GM12878 (cell line): ENCODE measurements around the gene KIAA0825. TPM values are rescaled to one million over a fixed set of nuclear protein-coding genes. Genes with fewer than 3 reads are reported as not detected.

Experiments
- ATAC-seq: fragments of 200-7000 bp; cut with Tn5 transposase; 3 replicates; pipeline ENCODE4 v1.9.1; 2020; ENCODE audit warnings: mild to moderate bottlenecking, moderate library complexity
- BruUV-seq: library from RNA; stranded (reverse); fragments of 400-500 nt; replicated peaks from 2 replicates; lab custom pipeline; 2021; lab: Mats Ljungman, UMichigan
- CTCF ChIA-PET: fragments of 300-600 bp; sonication (Branson Sonifier 250); formaldehyde crosslinking; extraction: SDS; loops from one replicate; lab custom pipeline; 2021; ENCODE audit warnings: inconsistent platforms; lab: Yijun Ruan, JAX
- POLR2A ChIA-PET: fragments of 350-600 bp; formaldehyde crosslinking; extraction: SDS; loops from one replicate; lab custom pipeline; 2021; ENCODE audit warnings: inconsistent platforms; lab: Charles Lee
- RAD21 ChIA-PET: fragments of 300-600 bp; sonication (Branson Sonifier 250); formaldehyde crosslinking; loops from one replicate; lab custom pipeline; 2023; ENCODE audit warnings: antibody characterized with exemption; ENCODE audit not compliant: unreplicated experiment; lab: Charles Lee
- SMC1A ChIA-PET: fragments of 300-600 bp; sonication (Branson Sonifier 250); formaldehyde crosslinking; loops from one replicate; lab custom pipeline; 2023; ENCODE audit not compliant: unreplicated experiment, uncharacterized antibody; lab: Charles Lee
- DNase-seq: peaks from one replicate; pipeline ENCODE4 v3.0.0-alpha.2; 2011; ENCODE audit warnings: low read depth, low spot score
- FAIRE-seq: peaks from 3 replicates; lab custom pipeline; 2011; peaks lifted over from hg19 to GRCh38; lab: Jason Lieb, UNC
- H2AFZ ChIP-seq: 2 replicates; pipeline ENCODE4 v1.6.0; 2011; ENCODE audit warnings: low read depth, low read length, control low read depth; ENCODE audit not compliant: control insufficient read depth
- H3K27ac ChIP-seq: 2 replicates; pipeline ENCODE4 v1.5.1; 2011; ENCODE audit warnings: control low read depth; ENCODE audit not compliant: control insufficient read depth, insufficient read depth
- H3K27me3 ChIP-seq, 2 experiments: replicated peaks in 1 of 2; 2 replicates each; pipeline versions ENCODE4 v1.6.0 to v1.6.1; 2011; ENCODE audit warnings: low read length in 1 of 2; ENCODE audit not compliant: control insufficient read depth in 2 of 2, insufficient read depth in 2 of 2
- H3K36me3 ChIP-seq, 2 experiments: 2 replicates each; pipeline ENCODE4 v1.5.1; 2011; ENCODE audit warnings: low read length in 1 of 2; ENCODE audit not compliant: control insufficient read depth in 2 of 2, insufficient read depth in 2 of 2
- H3K4me1 ChIP-seq: 2 replicates; pipeline ENCODE4 v1.6.1; 2011; ENCODE audit warnings: mild to moderate bottlenecking, low read length, moderate library complexity, mixed read lengths; ENCODE audit not compliant: control insufficient read depth, insufficient read depth
- H3K4me2 ChIP-seq: 2 replicates; pipeline ENCODE4 v1.6.0; 2011; ENCODE audit warnings: control low read depth; ENCODE audit not compliant: control insufficient read depth, insufficient read depth
- H3K4me3 ChIP-seq: fragments of 200-600 bp; sonication (generic); 2 replicates; pipeline ENCODE4 v1.5.1; 2016
- H3K79me2 ChIP-seq: 2 replicates; pipeline ENCODE4 v1.6.0; 2011; ENCODE audit warnings: low read length; ENCODE audit not compliant: control insufficient read depth, insufficient read depth
- H3K9ac ChIP-seq: 2 replicates; pipeline ENCODE4 v1.8.0; 2011; ENCODE audit warnings: low read length, control low read depth, mixed read lengths; ENCODE audit not compliant: control insufficient read depth, insufficient read depth
- H3K9me3 ChIP-seq: replicated peaks from 3 replicates; pipeline ENCODE4 v1.5.1; 2011; ENCODE audit warnings: mild to moderate bottlenecking, low read length; ENCODE audit not compliant: control insufficient read depth, insufficient read depth
- H4K20me1 ChIP-seq: 2 replicates; pipeline ENCODE4 v1.6.0; 2011; ENCODE audit not compliant: control insufficient read depth, insufficient read depth
- CBX5 ChIP-seq: sonication (generic); IDR thresholded peaks from 2 replicates; pipeline ENCODE4 v1.6.1; 2016; ENCODE audit warnings: low read depth, moderate library complexity, mild to moderate bottlenecking, inconsistent platforms
- IRF4 ChIP-seq: IDR thresholded peaks from 2 replicates; pipeline ENCODE4 v1.6.1; 2011; ENCODE audit warnings: low read depth, low read length
- JUND ChIP-seq: IDR thresholded peaks from 2 replicates; pipeline ENCODE4 v1.6.1; 2012; ENCODE audit warnings: low read depth, mild to moderate bottlenecking, low read length, improper control_type of control experiment, moderate library complexity
- MEF2A ChIP-seq: IDR thresholded peaks from 2 replicates; pipeline ENCODE4 v1.6.1; 2011; ENCODE audit warnings: low read depth, mild to moderate bottlenecking, low read length, moderate library complexity; ENCODE audit not compliant: insufficient read depth
- PAX5 ChIP-seq: IDR thresholded peaks from 2 replicates; pipeline ENCODE4 v1.6.1; 2011; ENCODE audit warnings: low read depth, low read length, borderline replicate concordance
- POLR2A ChIP-seq: IDR thresholded peaks from 2 replicates; pipeline ENCODE4 v1.6.1; 2011; ENCODE audit warnings: low read depth, mild to moderate bottlenecking, low read length
- RELA ChIP-seq: fragments of 450-650 bp; IDR thresholded peaks from 2 replicates; pipeline ENCODE4 v1.8.0; 2014; ENCODE audit warnings: borderline replicate concordance; ENCODE audit not compliant: partially characterized antibody
- in situ Hi-C: fragments of 300-500 bp; cut with MboI; formaldehyde crosslinking; loops from 9 replicates; pipeline ENCODE4 v1.14.3; 2018; ENCODE audit warnings: mixed read lengths
- intact Hi-C: fragments of 100-400 bp; cut with micrococcal nuclease; formaldehyde crosslinking; loops from one replicate; pipeline ENCODE4 v1.14.2; 2022; ENCODE audit not compliant: unreplicated experiment
- polyA plus RNA-seq, 11 experiments: library from polyadenylated mRNA; depleted of rRNA in 4 of 11; unstranded in 6 of 11; stranded (reverse) in 5 of 11; fragments of >200 nt; fragmentation: Nextera tagmentation in 4 of 11; fragmentation: Illumina TruSeq in 1 of 11; extraction: Ambion mirVana in 4 of 11; extraction: Trizol in 1 of 11; gene quantifications; 1 replicate in 1 of 11; 2 replicates in 10 of 11; pipeline versions ENCODE4 v1.2.1 to v1.2.3, GENCODE V29; 2011 to 2016; ENCODE audit warnings: inconsistent platforms in 2 of 11, missing spikeins in 2 of 11, low read depth in 1 of 11
- total RNA-seq, 4 experiments: library from RNA; depleted of rRNA in 3 of 4; stranded (reverse); fragments of >200 nt in 3 of 4; fragmentation: Illumina TruSeq in 1 of 4; extraction: Trizol in 1 of 4; gene quantifications; 2 replicates each; pipeline versions ENCODE4 v1.2.1 to v1.2.3, GENCODE V29; 2013 to 2021
- TF ChIP-seq, protein P1 (sequence below): IDR thresholded peaks from 2 replicates; pipeline ENCODE4 v1.6.1; 2012; ENCODE audit warnings: mild to moderate bottlenecking, low read depth, low read length

Gene KIAA0825
- total and polyA plus RNA-seq, 10 of the 15 experiments (the other 5 are each of a cell fraction or from before 2014, with no cell fraction given) = 0.55 to 1.9 (median 1.5) TPM

GRCh38 chr5:94223235-94223634 is 395.2 kb downstream of the KIAA0825 start (continued):
- no peak for TF ChIP-seq CBX5
- no peak for TF ChIP-seq PAX5
- TF ChIP-seq RELA = no peak
- no peak for TF ChIP-seq MEF2A
- TF ChIP-seq, protein P1, sequence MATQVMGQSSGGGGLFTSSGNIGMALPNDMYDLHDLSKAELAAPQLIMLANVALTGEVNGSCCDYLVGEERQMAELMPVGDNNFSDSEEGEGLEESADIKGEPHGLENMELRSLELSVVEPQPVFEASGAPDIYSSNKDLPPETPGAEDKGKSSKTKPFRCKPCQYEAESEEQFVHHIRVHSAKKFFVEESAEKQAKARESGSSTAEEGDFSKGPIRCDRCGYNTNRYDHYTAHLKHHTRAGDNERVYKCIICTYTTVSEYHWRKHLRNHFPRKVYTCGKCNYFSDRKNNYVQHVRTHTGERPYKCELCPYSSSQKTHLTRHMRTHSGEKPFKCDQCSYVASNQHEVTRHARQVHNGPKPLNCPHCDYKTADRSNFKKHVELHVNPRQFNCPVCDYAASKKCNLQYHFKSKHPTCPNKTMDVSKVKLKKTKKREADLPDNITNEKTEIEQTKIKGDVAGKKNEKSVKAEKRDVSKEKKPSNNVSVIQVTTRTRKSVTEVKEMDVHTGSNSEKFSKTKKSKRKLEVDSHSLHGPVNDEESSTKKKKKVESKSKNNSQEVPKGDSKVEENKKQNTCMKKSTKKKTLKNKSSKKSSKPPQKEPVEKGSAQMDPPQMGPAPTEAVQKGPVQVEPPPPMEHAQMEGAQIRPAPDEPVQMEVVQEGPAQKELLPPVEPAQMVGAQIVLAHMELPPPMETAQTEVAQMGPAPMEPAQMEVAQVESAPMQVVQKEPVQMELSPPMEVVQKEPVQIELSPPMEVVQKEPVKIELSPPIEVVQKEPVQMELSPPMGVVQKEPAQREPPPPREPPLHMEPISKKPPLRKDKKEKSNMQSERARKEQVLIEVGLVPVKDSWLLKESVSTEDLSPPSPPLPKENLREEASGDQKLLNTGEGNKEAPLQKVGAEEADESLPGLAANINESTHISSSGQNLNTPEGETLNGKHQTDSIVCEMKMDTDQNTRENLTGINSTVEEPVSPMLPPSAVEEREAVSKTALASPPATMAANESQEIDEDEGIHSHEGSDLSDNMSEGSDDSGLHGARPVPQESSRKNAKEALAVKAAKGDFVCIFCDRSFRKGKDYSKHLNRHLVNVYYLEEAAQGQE = no peak
- no peak for TF ChIP-seq JUND
- TF ChIP-seq POLR2A = no peak

DNA sequence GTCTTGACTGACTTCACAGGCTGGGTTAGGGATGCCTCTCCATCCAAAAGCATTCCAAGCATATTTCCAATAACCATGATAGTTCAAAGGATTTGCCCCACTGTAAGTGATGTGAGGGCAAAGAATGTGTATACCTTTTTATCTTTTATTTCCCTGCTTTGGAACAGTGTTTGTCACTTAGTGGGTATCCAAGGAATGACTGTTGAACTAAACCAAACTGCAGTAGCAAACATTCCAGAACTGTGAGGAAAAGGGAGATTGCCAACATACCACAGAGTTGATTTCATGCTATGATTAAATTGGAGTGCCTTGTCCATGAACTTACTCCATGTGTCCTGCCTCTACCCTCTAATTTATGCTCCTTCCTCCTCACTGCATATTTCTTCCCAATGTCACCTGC is 400.0 kb downstream of the KIAA0825 start:
- Histone ChIP-seq H3K27ac (no peak overlapping the region), H3K36me3 (no peaks in the 10 kb centered on the region), H3K9ac (no peak overlapping the region), H2AFZ (no peak overlapping the region), H3K9me3 (no peaks in the 10 kb centered on the region), H4K20me1 (no peaks in the 10 kb centered on the region), H3K4me2 (no peak overlapping the region), H3K79me2 (no peaks in the 10 kb centered on the region), H3K27me3 (no peaks in the 10 kb centered on the region), H3K4me1 (no peaks in the 10 kb centered on the region), H3K4me3 (no peak overlapping the region)
- POLR2A ChIA-PET = no interaction called here
- in situ Hi-C loops (no loop called here), intact Hi-C loops (no loop called here)
- TF ChIP-seq IRF4 = no peak
- BruUV-seq = no TSS peak
- ATAC-seq (no peak), DNase-seq (no peak), FAIRE-seq (no peak)
- CTCF ChIA-PET = no interaction called here
- SMC1A ChIA-PET = no interaction called here
- RAD21 ChIA-PET = no interaction called here
